NCI-H1436 treated with DMSO at 0.1 percent for 48 hours (cell line): ENCODE data around the gene BRIP1.
"Not testable (repeated sequence)": the region's sequence is repeated elsewhere in the genome, so short reads cannot be mapped to it uniquely, and the experiment has no call there.

ENCODE experiments used
- DNase-seq: peaks from one replicate; lab custom pipeline; 2025; lab: John Stamatoyannopoulos, UW

The BRIP1 gene

DNA sequence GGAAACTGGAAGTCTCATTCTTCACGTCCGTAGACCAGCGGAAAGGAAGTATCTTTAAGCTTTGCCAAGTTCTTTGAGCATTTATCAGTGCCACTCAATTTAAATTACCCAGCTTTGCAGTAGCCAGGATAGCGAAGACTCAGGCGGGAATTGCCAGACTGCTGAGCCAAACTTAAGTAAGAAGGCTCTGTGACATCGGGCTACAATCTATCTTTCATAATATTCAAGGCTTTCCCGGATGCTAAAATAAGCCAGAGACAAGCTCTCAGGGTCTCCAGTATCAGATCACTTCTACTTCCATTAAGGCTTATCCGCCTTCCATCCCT lies 436 bp upstream of the BRIP1 start:
- no peak for DNase-seq

DNA sequence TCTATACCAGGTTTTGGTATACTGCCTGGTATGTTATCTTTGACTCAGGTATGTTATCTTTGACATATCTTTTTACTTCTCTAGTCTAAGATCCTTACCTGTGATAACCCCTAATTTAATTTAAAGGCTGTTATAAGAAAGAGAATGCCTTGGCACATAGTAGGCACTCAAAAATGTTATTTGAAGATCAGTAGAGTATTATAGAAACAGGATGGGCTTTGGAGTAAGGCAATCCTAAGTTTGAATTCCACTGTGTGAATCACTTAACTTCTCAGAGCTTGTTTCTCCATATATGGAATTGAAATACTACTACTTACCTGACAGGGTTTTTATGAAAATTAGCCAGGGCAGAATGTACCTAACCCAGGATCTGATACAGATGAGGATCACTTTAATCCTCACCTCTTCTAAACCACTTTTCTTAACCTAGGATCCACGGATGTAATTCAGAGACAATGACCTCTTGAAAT lies 1.2 kb downstream of the BRIP1 start:
- no peak for DNase-seq

DNA sequence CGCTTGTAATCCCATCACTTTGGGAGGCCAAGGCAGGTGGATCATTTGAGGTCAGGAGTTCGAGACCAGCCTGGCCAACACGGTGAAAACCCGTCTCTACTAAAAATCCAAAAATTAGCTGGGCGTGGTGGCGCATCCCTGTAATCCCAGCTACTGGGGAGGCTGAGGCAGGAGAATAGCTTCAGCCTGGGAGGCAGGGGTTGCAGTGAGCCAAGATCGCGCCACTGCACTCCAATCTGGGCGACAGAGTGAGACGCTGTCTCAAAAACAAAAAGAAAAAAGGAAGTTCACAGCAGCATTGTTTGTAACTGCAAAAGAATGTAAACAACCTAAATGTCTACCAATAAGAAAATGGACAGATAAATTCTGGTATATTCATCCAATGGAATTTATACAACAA lies 2.9 kb downstream of the BRIP1 start:
- DNase-seq = not testable (repeated sequence)

DNA sequence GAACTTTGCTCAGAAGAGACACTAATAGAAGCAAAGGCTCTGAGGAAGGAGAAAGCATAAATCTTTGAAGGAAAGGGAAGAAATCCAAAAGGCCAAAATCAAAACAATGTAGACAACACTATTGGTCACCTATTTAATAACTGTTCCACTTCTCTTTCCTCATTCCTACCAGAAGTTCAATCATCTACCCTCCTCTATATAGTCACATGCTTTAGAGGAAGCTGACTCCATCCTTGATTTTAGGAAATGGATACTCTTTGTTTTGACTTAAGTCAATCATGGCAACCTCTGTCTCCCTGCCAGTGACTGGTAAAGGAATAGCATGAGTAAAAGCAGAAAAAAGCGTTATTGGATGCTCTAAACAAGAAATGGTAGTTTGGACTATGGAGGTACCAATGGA lies 7.3 kb downstream of the BRIP1 start:
- no peak for DNase-seq

DNA sequence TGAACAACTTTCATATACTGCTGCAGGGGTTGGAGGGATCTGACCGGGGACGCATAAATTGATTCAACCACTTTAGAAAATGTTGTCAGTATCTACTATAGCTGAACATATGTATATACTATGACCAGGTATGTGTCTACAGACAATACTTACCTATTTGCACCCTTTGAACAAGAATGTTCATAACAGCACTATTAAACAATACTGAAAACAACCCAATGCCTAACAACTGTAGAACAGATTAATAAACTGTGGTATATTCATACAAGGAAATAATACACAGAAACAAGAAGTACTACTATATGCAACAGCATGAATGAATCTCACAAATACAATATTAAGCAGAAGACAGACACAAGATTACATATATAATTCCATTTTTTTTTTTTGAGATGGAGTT lies 10.5 kb downstream of the BRIP1 start:
- DNase-seq = no peak

DNA sequence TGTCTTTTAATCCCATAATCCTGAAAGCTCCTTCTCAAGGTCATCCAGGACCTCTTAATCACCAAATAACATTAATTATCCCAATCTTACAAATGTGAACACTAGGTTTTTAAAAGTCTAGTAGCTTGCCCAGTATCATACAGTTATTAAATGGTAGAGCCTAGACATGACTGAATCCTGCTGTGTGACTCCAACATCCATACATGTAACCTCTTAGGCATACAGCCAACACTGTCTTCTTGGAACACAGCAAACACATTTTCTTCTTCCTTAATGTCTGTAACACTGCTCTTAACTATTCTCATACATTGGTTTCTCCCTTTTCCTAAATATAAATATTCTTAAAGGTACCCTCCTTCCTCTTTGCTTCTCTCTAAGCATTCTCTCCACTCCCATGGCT lies 13.7 kb downstream of the BRIP1 start:
- DNase-seq = no peak

DNA sequence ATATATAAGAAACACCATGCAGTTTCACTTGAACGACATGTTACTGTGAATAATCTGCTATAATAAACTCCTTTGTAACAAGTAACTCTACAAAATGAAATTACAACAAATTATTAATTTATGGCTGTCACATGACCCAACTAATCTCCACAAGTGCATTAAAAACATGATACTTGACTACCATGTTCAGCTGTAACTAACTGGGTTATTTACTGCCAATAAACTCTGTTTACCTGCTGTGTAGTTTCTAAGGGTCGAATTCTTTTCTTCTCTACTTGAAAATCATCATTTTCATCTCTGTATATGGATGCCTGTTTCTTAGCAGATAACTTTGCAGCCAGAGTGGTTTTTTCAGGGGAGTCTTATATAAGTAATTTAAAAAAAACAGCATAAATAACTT lies 14.4 kb downstream of the BRIP1 start:
- no peak for DNase-seq

DNA sequence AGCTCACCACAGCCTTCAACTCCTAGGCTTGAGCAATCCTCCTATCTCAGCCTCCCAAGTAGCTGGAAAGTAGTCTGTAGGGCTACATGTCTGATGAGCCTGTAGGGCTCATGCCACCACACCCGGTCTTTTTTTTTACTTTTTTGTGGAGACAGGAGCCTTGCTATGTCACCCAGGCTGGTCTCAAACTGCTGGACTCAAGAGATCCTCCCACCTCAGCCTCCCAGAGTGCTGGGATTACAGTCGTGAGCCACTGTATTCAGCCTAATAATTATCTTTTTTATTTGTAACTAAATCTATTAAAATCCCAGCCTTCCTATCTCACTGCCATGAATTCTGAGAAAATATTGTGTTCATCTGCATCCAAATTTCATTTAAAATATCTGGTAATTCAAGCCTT lies 15.1 kb downstream of the BRIP1 start:
- no peak for DNase-seq

DNA sequence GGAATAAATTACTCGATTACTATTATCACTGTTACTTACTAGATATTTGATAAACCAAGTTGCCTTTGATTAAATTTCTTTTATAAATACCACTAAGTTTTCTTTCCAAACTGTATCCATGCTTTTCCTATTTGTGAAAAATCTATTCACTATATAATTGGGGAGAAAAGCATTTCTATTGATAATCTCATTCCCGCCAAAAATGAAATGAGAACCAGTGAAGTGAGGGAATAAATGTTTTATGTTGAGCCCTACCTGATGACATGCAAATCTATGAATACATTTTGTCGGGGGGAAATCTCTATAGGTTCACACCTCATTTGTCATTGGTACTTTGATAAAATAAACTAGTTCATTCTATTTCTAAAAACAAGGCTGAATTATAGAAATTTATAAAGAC lies 15.7 kb downstream of the BRIP1 start:
- DNase-seq = no peak

DNA sequence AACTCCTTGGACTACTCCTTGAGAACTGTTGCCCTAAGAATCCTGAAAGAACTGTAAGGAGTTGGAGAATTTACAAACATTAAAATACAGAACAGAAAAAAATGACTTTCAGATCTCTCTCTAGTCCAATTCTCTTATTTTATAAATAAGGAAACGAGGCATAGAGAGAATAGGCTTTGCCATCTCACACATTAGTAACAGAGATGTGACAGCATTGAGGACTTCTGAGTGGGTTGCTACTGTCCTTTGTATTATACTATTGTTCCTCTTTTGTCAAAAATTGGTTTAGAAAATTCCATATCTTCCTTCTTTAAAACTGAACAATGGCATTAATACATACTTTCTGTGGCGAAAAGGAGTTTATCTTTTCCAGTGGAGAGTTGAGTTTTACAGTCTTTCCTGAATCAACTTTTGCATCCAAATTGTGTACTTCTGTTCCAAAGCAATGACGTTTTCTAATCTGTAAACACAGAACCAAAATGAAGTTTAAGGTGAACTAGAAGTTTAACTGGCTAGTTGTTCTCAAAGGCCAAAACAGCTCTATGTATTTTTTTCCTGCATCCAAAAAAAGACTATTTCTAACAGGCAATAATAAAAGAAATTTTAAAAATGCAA lies 16.5 kb downstream of the BRIP1 start:
- no peak for DNase-seq

DNA sequence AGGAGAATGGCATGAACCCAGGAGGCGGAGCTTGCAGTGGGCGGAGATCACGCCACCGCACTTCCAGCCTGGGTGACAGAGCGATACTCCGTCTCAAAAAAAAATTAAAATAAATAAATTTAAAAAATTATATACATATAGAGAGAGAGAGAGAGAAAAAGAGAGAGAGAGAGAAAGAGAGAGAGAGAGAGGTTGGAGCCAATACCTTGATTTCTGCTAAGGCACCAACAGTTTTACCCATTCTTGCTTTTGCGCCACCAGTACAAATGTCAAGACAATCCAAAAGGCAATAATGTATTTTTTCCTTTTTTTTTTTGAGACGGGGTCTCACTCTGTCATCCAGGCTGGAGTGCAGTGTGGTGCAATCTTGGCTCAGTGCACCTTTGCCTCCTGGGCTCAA lies 17.2 kb downstream of the BRIP1 start:
- no peak for DNase-seq

DNA sequence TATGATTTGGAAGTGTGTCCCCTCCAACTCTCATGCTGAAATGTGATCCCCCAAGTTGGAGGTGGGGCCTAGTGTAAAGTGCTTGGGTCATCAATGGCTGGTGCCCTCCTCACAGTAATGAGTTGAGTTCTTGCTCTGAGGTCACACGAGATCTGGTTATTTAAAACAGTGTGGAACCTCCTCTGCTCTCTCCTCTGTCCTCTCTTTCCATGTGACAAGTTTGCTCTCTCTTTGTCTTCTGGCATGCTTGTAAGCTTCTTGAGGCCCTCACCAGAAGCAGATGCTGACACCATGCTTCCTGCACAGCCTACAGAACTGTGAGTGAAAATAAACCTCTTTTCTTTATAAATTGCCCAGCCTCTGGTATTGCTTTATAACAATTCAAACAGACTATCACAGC lies 19.9 kb downstream of the BRIP1 start:
- DNase-seq = no peak

DNA sequence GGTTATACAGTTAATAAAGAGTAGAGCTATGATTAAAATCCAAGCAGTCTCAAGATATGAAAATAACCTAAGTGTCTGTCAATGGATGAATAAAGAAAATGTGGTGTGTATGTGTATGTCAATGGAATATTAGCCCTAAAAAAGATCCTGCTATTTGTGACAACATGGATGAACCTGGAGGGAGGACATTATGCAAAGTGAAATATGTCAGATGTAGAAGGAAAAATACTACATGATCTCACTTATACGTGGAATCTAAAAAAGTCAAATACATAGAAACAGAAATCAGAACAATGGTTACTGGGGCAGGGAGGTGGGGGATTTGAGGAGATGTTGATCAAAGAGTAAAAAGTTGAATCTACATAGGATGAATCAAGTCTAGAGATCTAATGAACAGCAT lies 20.4 kb downstream of the BRIP1 start:
- no peak for DNase-seq

DNA sequence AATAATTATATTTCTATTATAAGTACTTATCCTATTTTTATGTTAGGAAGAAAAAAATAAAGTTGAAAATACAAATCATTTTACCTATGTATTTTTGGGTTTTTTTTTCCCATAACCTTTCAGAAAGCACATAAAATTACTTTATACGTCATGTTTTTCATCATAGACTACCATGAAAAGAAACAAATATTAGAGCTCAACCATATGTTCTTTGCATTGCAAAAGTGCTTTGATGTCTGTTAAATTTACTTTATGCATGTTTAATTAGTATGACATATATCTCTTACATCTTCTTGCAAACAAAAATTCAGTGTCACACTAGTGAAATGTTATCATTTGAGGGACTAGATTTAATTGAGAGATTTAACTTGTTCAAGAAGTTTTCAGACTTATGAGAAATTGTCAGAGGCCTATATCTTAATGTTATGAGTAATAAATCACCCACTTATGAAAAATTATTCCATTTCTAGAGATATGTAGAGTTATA lies 24.0 kb downstream of the BRIP1 start:
- DNase-seq = no peak

DNA sequence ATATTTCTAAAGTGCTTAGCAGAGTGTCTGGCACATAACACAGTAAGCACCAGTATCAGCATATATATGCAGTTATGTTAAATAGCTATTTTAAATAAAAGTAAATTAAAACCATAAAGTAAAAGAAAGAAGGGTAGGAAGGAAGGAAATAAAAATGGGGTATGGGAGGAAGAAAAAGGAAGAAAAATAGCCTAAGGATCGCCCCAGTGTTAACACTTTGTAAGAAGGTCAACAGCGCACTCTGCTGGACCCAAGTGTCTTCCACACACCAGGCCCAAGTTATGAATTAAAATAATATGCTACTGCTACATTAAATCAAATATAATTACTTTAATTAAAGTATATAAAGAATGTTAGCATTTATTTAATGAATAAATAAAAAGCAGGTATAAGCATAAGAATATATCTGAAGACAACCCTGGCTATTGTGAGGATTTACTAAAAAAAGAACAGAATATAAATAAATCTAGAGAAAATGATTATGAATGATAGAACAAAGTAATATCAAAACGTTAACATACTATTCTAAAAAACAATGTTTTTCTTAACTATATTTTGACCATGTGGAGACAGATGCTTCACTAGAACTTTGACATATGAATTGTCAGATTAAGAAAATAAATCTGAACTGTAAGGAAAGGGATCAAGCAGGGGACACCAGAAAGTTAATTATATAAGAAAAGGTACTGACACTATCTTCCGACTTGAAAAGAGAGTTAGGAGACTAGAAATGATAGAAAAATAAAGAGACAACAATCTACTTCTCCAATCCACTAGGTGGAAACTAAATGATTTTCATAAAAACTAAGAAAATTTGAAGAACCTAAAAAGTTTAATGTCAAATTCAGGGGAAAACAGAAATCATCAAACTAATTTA lies 25.9 kb downstream of the BRIP1 start:
- no peak for DNase-seq

DNA sequence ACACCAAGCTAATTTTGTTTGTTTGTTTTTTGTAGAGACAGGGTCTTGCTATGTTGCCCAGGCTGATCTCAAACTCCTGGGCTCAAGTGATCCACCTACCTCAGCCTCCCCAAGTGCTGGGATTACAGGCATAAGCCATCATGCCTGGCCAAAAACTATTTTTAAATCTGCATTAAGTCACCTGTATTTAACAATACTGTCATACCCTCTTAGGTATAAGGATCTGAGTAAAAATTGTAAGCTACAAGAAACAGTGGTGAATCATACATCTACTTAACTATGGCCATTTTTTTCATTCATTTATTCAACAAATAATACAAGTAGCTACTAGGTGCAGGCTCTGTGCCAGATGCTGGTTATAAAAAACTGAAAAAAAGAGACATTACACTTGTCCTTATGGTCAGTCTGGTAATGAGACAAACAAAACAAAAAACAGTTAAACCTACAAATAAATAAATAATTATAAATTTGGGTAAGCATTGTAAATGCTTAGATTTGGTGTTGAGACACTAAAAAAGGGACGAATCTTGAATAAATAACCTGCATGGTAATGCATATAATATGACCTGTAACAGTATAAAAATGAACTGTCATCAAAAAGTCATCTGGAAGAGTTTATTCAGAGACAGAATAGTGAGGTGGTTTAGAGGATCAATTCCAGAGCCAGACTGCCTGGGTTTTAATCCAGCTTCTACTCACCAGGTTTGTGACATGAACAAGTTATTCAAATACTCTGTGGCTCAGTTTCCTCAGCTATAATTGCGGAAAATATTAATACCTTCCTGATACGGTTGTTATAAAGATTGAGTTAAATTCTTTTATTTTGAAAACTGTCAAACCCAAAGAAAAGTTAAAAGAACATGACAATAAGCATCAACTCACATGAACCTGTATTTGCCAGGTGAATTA lies 26.8 kb downstream of the BRIP1 start:
- DNase-seq = no peak

DNA sequence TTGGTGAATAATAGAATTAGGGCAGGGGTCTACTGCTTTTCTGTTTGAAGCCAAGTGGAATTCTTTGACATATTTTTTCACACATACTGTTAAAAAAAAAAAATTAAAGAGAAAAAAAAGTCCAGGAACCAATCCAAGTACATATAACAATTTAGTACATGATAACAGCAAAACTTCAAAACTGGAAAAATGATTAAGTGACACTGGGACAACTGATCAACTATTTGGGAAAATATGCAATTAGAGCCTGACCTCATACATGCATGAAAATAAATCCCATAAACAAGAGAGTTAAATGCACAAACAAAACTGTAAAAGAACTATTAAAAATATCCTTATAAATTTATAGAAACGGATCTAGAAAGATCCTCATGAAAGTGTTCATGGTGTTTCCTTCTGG lies 27.7 kb downstream of the BRIP1 start:
- DNase-seq = no peak

DNA sequence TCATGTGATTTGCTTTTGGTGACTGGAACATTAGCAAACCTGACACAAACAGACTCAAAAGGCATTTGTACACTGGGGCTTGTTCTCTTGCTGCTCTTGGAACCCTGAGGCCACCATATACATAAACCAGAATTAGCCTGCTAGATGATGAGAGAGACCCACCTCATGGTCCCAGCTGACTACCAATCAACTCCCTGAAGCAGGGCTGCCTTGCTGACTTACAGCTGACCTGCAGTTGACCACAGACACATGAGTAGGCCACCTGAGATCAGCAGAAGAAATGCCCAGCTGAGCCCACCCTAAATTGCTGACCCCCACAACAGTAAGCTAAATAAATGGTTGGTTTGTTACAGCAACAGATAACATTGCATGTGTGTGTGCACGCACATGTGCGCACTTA lies 28.7 kb downstream of the BRIP1 start:
- no peak for DNase-seq

DNA sequence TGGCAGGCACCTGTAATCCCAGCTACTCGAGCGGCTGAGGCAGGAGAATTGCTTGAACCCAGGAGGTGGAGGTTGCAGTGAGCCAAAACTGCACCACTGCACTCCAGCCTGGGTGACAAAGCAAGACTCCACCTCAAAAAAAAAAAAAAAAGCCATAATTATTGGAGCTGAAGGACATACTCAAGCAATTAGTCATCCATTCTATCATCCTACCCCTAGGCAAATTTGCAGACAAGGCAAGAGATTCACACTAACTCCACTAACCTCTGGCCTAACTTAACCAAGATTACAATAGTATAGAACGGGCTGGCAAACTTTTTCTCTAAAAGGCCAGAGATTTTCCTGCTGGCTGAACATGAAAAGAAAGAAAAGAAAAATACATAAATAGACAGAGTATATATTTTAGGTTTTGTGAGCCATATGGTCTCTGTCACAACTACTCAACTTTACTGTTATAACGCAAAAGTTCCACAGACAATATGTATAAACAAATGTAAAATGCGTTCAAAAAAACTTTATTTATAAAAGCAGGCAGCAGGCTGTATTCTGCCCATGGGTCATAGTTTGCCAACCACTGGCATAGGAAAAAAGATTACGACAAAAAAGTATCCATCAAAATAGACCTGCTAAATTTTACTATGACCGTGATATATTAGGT lies 29.7 kb downstream of the BRIP1 start:
- no peak for DNase-seq

DNA sequence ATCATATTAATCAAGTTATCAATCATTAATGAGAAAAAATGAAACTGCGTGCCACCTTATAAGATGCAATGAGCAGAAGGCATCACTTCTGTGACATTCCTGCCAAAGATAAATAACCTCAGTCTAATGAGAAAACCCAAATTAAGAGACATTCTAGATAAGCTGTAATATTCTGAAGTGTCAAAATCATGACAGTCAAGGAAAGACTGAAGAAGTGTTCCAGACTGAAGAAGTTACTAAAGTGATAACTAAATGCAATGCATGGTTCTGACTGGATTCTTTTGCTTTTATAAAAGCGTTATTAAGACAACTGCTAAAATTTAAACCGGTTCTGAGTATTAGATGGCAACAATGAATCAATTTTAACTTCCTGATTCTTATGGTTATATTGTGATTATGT lies 30.9 kb downstream of the BRIP1 start:
- DNase-seq = no peak

DNA sequence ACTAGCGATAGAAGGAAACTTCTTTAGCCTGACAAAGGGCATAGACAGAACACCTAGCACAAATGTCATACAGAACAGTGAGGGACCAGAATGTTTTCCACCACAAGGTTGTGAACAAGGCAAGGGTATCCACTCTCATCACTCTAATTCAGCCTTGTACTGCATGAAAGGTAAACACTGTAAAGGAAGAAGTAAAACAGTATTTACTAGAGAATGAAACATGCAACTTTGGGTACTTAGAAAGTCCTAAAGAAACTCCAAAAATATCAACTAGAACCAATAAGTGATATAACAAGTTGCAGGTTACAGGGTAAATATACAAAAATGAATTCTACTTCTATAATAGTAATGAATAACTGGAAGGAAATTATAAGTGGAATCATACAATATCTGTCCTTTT lies 32.2 kb downstream of the BRIP1 start:
- no peak for DNase-seq

DNA sequence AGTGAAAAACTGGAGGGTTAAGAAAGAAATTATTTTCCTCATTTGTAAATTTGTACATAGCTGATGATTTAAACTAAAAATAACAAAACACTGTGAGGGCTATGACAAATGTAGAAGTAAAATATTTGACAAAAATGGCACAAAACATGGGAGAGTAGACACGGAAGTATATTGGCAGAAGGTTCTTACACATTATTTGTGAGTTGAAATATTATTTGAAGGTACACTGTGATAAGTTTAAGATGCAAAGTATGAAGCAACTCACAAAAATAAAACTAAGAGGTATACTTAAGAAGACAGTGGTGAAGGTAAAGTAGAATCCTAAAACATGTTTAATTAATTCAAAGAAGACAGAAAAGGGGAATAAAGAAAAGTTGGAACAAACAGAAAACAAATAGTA lies 34.6 kb downstream of the BRIP1 start:
- DNase-seq = no peak
